Endothelial cell of umbilical vein (primary cell): ENCODE measurements around the gene LGALS1. TPM values are rescaled to one million over a fixed set of nuclear protein-coding genes. Genes with fewer than 3 reads are reported as not detected.

Source experiments
- BruUV-seq: library from RNA; stranded (reverse); fragments of 400-500 nt; replicated peaks from 2 replicates; lab custom pipeline; 2021; lab: Mats Ljungman, UMichigan
- CTCF ChIA-PET: fragments of 300-600, 350-600 bp; sonication (Branson Sonifier 250); formaldehyde crosslinking; loops from one replicate; lab custom pipeline; 2021; ENCODE audit warnings: antibody characterized with exemption, inconsistent platforms; lab: Charles Lee
- POLR2A ChIA-PET: fragments of 300-600, 350-600 bp; sonication (Branson Sonifier 250); formaldehyde crosslinking; loops from one replicate; lab custom pipeline; 2021; ENCODE audit warnings: antibody characterized with exemption, inconsistent platforms; lab: Charles Lee
- DNase-seq: peaks from one replicate; pipeline ENCODE4 v3.0.0-alpha.2; 2011; ENCODE audit warnings: low read depth, low spot score
- FAIRE-seq: peaks from 2 replicates; lab custom pipeline; 2011; peaks lifted over from hg19 to GRCh38; lab: Jason Lieb, UNC
- H2AFZ ChIP-seq: 2 replicates; pipeline ENCODE4 v1.6.0; 2012; ENCODE audit warnings: low read depth, low read length, control low read depth, inconsistent platforms
- H3K27ac ChIP-seq: 2 replicates; pipeline ENCODE4 v1.5.1; 2011; ENCODE audit warnings: low read depth, mild to moderate bottlenecking, control low read depth, low read length, moderate library complexity; ENCODE audit not compliant: insufficient read depth
- H3K27me3 ChIP-seq, 2 experiments: 2 replicates each; pipeline versions ENCODE4 v1.6.0 to v1.6.1; 2011; ENCODE audit warnings: low read length in 2 of 2, mixed read lengths in 1 of 2; ENCODE audit not compliant: control insufficient read depth in 2 of 2, insufficient read depth in 2 of 2
- H3K36me3 ChIP-seq, 2 experiments: 2 replicates in 1 of 2; 3 replicates in 1 of 2; pipeline ENCODE4 v1.5.1; 2011; ENCODE audit warnings: low read length in 2 of 2, mild to moderate bottlenecking in 1 of 2, moderate library complexity in 1 of 2; ENCODE audit not compliant: control insufficient read depth in 2 of 2, insufficient read depth in 2 of 2; ENCODE audit errors: extremely low read depth in 1 of 2
- H3K4me1 ChIP-seq: 3 replicates; pipeline ENCODE4 v1.5.1; 2011; ENCODE audit warnings: mild to moderate bottlenecking, low read length; ENCODE audit not compliant: control insufficient read depth, insufficient read depth; ENCODE audit errors: extremely low read depth
- H3K4me2 ChIP-seq: 2 replicates; pipeline ENCODE4 v1.6.1; 2011; ENCODE audit warnings: low read length, control low read depth, mixed read lengths; ENCODE audit not compliant: insufficient read depth
- H3K4me3 ChIP-seq, 3 experiments: fragments of 200-600 bp in 1 of 3; sonication (generic), shearing (Covaris generic) in 1 of 3; replicated peaks in 1 of 3; 2 replicates each; pipeline ENCODE4 v1.5.1; 2011 to 2016; ENCODE audit warnings: control low read depth in 3 of 3, low read length in 3 of 3, mild to moderate bottlenecking in 2 of 3, inconsistent platforms in 1 of 3, low read depth in 1 of 3, moderate library complexity in 1 of 3; ENCODE audit not compliant: insufficient read depth in 1 of 3
- H3K79me2 ChIP-seq: 2 replicates; pipeline ENCODE4 v1.6.0; 2012; ENCODE audit warnings: low read length, inconsistent platforms; ENCODE audit not compliant: control insufficient read depth, insufficient read depth
- H3K9ac ChIP-seq: replicated peaks from 2 replicates; pipeline ENCODE3; 2011; ENCODE audit warnings: low read length, control low read depth; ENCODE audit not compliant: insufficient read depth; ENCODE audit errors: extremely low read depth
- H3K9me1 ChIP-seq: replicated peaks from 3 replicates; pipeline ENCODE4 v1.6.0; 2011; ENCODE audit warnings: mild to moderate bottlenecking, low read length; ENCODE audit not compliant: control insufficient read depth, insufficient read depth; ENCODE audit errors: extremely low read depth
- H3K9me3 ChIP-seq: replicated peaks from 2 replicates; pipeline ENCODE4 v1.5.1; 2012; ENCODE audit warnings: low read length, inconsistent platforms; ENCODE audit not compliant: control insufficient read depth, insufficient read depth
- H4K20me1 ChIP-seq: replicated peaks from 2 replicates; pipeline ENCODE3; 2011; ENCODE audit warnings: mild to moderate bottlenecking, low read length; ENCODE audit not compliant: control insufficient read depth, insufficient read depth; ENCODE audit errors: extremely low read depth
- CTCF ChIP-seq, 2 donors: IDR thresholded peaks; 1 replicate in 1 of 2; 2 replicates in 1 of 2; pipeline ENCODE4 v1.5.1; 2011; ENCODE audit warnings: low read length in 2 of 2, mild to moderate bottlenecking in 2 of 2, moderate library complexity in 2 of 2, control low read depth in 1 of 2, inconsistent platforms in 1 of 2, low read depth in 1 of 2; ENCODE audit not compliant: insufficient read depth in 1 of 2; ENCODE audit errors: extremely low read depth in 1 of 2
- EZH2 ChIP-seq: IDR thresholded peaks from 2 replicates; pipeline ENCODE4 v1.6.1; 2012; ENCODE audit warnings: borderline replicate concordance, low read depth, mild to moderate bottlenecking, moderate library complexity, low read length, inconsistent platforms; ENCODE audit not compliant: severe bottlenecking
- FOS ChIP-seq: IDR thresholded peaks from 2 replicates; pipeline ENCODE4 v1.6.1; 2011; ENCODE audit warnings: mild to moderate bottlenecking, low read length, moderate library complexity, borderline replicate concordance; ENCODE audit not compliant: insufficient read depth
- GATA2 ChIP-seq: IDR thresholded peaks from 2 replicates; pipeline ENCODE4 v1.7.0; 2011; ENCODE audit warnings: low read depth, mild to moderate bottlenecking, moderate library complexity, mixed read lengths, low read length; ENCODE audit not compliant: insufficient read length, insufficient read depth
- JUN ChIP-seq: IDR thresholded peaks from 2 replicates; pipeline ENCODE4 v1.6.1; 2011; ENCODE audit warnings: borderline replicate concordance, low read depth; ENCODE audit not compliant: insufficient read length, insufficient read depth
- MAX ChIP-seq: IDR thresholded peaks from 2 replicates; pipeline ENCODE4 v1.6.1; 2011; ENCODE audit not compliant: insufficient read depth, insufficient read length
- MYC ChIP-seq: IDR thresholded peaks from one replicate; pipeline ENCODE4 v1.6.1; 2011; ENCODE audit warnings: mild to moderate bottlenecking, low read depth, low read length
- POLR2A ChIP-seq: IDR thresholded peaks from 2 replicates; pipeline ENCODE4 v1.6.1; 2012; ENCODE audit warnings: low read depth, mild to moderate bottlenecking, control low read depth, low read length
- POLR2AphosphoS5 ChIP-seq: IDR thresholded peaks from 2 replicates; pipeline ENCODE4 v1.6.1; 2012; ENCODE audit warnings: low read depth, mild to moderate bottlenecking, control low read depth, low read length, moderate library complexity; ENCODE audit not compliant: insufficient read depth
- dilution Hi-C: fragments of 300-500 bp; cut with MboI; formaldehyde crosslinking; loops from one replicate; pipeline ENCODE4 v1.15.0; 2019; ENCODE audit warnings: low sequenced_read_pairs; ENCODE audit not compliant: extremely low pct_ligation_motif_present
- intact Hi-C: fragments of 100-400 bp; cut with micrococcal nuclease; formaldehyde crosslinking; loops from one replicate; pipeline ENCODE4 v1.10.0; 2022
- polyA plus RNA-seq, 4 experiments: library from polyadenylated mRNA; depleted of rRNA in 3 of 4; stranded (reverse) in 3 of 4; unstranded in 1 of 4; fragments of >200 nt; gene quantifications; 2 replicates each; pipeline versions ENCODE4 v1.2.1 to v1.2.3, GENCODE V29; 2011 to 2012; ENCODE audit warnings: missing spikeins in 1 of 4
- total RNA-seq: library from RNA; stranded (reverse); gene quantifications from 2 replicates; pipeline ENCODE4 v1.2.3, GENCODE V29; 2021

The LGALS1 gene
- total and polyA plus RNA-seq, 2 donors (not counting 3 experiments of a cell fraction or from before 2014, with no cell fraction given), result 2,698 to 13,642 TPM

- dilution Hi-C loops (no loop called here), intact Hi-C loops (no loop called here)
- FAIRE-seq (no peak), DNase-seq (no peak)
- no peaks in the 10 kb centered on the region for H3K27me3 ChIP-seq
- ChIA-PET CTCF (interaction anchor here (8.4 to 8.7 kb wide), 2 partner anchors 24 to 42 kb away, joined by 220 to 307 read pairs; partner anchors contain the start of gene PDXP), POLR2A (no interaction called here)
- no peak overlapping the region for H2AFZ ChIP-seq
- no peaks in the 10 kb centered on the region for H3K9me1 ChIP-seq
- no peak overlapping the region for H3K4me3 ChIP-seq
- no TSS peak for BruUV-seq
- H3K79me2 ChIP-seq, result peaks cover 16% of the 10 kb centered on the region
- no peak for TF ChIP-seq POLR2AphosphoS5
- no peak for TF ChIP-seq FOS
- TF ChIP-seq MAX, result no peak
- TF ChIP-seq GATA2, result no peak
- no peak for TF ChIP-seq EZH2
- TF ChIP-seq MYC, result no peak
- no peak for TF ChIP-seq JUN
- TF ChIP-seq POLR2A, result no peak
- no peak for TF ChIP-seq CTCF (IDR thresholded peaks at IDR 0.05; ENCODE audit: extremely low read depth in 1 of 2, insufficient read depth in 1 of 2, low read depth in 1 of 2, low read length in 2 of 2)
- no peak overlapping the region for H3K4me2 ChIP-seq
- H3K36me3 ChIP-seq, result peaks cover 5 to 9% of the 10 kb centered on the region in 2 experiments
- H3K27ac ChIP-seq, result no peak overlapping the region
- H3K9ac ChIP-seq, result no peak overlapping the region
- no peaks in the 10 kb centered on the region for H4K20me1 ChIP-seq
- H3K4me1 ChIP-seq, result peaks cover 5% of the 10 kb centered on the region
- H3K9me3 ChIP-seq, result no peaks in the 10 kb centered on the region
Measured at GRCh38 chr22:37684803-37685615, 9.6 kb downstream of the LGALS1 start.
